ENCODE results near the gene ZNF691.
"Not testable (repeated sequence)": the region's sequence is repeated elsewhere in the genome, so short reads cannot be mapped to it uniquely, and the experiment has no call there.

ZNF691 gene, protein sequence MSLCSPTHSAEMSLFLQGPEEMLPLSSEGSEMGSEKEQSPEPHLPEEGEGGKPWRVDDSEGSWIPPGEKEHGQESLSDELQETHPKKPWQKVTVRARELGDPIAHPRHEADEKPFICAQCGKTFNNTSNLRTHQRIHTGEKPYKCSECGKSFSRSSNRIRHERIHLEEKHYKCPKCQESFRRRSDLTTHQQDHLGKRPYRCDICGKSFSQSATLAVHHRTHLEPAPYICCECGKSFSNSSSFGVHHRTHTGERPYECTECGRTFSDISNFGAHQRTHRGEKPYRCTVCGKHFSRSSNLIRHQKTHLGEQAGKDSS

DNA sequence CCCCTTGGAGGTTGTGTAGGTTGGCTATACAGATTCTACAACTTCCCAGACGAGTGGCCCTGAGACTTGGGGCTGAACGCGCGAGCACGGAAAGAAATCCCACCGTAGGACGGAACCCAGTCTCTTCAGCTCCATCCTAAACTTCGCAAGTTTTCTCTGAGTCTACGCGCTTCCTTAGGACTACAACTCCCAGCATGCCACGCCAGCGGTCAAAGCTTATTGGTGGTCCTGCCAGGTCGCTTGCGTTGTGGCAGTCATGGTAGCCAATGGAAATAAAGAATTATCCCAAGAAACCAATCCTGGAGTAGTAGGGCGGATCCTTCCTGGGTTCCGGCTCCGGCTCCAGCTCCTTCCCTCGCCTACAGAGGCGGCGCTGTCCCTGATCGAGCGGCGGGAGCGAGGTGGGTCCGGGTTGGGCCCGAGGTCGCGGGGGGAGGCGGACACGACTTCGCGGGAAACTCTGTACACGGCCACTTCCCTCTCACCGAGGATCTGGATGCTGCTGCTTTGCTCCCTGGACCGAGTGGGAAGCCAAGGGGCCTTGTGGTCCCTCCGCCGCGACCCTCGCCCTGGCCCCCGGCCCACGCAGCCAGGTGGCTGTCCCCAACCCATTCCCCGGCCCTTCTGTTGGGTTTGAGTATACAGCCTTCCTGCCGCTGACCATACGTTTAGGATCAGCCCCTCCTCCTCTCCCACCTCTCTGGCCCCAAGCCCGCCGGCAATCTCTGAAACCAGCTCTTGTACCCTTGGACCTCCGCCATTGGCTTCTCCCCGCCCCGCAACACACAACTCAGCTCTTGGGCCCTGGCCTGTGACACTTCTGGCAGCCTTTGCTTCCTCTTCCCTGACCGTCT, at the start of gene ZNF691:
Gene ZNF691 (plus strand): TSS at position 357 of the 854 bp plus-strand sequence. CDS start 3,046 bp downstream, outside the sequence.
- peak; percentile 44 to 97 (median 92) for DNase-seq

DNA sequence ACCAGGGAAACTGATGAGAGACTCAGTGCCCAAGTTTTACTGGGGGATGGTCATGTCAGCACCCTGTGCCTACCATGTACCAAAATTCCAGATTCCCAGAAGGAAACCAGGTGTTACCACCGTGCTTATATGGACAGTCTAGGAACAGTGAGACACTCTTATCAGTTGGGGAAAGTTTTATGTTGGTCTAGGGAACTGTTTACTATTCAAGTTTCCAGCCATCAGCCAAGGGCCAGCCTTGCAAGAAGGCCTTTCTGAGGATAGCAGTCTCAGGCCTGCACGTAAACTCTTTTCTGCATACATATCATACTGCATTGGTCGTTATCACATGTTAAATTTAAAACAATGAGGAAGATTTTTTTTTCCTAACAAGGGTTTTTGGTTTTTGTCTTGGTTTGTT, 49.0 kb upstream of the ZNF691 start:
- no peak for DNase-seq

DNA sequence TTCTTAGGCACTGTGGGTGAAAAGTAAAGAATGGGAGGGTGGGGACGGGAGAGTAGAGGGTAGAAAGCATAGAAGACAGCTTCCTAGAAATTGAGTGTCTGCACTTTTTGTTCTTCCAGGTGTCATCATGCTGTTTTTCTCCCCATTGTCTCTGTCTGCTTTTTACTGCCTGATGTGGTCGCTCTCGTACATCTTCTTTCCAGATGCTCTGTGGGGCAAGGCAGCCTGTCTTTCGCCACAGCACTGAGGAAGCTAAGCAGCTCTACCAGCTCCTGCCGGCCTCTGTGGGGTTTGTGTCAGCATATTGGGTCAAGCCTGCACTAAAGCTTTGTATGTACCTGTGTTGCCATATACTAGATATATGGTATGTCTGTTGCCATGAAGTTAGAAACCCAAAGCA, 48.4 kb upstream of the ZNF691 start:
- DNase-seq, result no peak

DNA sequence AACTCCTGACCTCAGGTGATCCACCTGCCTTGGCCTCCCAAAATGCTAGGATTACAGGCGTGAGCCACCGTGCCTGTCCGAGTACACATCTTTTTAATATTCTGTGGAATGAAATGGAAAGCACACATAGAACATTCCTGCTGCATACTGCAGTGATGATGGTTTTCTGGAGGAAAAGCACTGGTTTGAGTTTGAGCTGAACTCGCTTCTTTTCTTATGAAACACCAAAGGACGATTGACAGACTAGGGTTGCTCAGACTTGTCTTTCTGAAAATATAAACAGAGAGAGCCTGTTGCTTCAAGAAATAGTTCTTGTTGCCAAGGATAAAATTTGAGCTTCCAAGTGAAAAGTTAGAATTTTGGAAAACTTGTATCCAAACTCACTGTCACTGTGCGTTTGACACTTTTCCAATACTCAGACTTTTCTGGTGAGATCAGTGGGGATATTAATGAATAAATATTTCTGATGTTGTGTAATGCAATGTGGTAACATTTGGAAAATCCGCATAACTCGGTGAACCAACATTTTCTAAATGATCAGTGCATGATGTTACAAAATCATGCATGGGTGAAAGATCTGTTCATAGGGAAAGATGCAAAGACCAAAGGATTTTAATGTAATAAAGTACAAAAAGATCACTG, 44.5 kb upstream of the ZNF691 start:
- no peak for DNase-seq

DNA sequence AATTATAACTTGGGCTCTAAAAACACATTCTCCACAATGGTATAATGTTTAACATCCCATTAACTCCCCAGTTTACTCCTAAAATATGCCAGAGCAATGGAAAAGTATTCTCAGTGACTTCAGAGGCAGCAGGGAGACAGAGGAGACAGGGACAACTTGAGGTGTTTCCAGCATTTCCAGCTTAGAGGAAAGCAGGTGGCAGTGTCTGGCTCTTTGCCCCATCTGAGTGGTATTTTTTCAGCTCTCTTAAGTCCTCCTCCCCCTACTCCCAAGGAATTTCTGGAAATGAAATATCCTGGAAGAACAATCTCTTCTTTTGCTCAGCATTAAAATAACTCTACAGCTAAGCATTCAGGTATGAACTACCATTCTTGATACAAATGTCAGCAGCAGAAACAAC, 40.2 kb upstream of the ZNF691 start:
- DNase-seq, result no peak

DNA sequence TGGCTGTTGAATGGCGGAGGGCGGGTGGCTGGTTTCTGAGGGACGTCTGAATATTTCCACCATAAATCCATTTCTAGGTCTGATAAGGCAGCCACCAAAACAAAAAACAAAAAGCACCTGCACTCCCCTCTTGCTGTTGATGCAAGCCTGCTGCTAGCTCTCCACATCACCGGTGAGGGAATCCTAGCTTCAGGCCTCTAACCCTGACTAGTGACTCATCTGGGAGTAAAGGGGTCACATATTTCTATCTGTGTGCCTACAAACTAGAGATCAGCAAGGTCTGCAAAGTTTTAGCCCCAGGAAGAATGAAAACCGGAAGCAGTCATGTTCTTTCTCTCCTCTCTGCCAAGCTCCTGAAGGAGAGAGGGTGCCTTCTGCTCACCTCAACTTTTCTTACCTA, 39.8 kb upstream of the ZNF691 start:
- no peak for DNase-seq

DNA sequence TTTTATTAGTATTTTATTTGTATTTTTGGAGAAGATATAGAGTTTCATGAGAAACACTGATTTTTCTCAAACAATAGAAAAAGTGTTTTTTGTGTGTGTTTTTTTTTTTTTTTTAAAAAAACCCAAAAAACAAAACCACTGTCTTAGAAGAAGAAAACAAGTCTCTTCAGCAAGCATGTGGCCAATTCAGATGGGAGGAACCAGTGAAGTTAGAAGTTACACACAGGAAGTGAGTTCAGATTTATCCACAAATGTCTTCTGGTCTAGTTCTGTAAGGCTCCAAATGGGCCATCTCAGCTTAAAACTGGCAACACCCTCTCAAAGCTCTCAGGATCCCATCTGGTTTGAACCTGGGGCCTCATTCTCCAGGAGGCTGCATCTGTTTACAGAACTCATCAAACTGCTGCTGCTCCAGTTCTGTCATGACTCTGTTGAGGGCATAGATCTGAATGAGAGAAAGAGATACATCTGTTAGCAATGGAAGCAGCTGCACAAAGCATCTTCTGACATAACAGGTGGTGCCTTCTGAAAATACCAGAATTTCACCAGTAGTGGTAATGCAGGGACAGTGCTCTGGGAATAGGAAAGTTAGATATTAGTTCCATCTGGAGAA, 39.3 kb upstream of the ZNF691 start:
- no peak for DNase-seq

DNA sequence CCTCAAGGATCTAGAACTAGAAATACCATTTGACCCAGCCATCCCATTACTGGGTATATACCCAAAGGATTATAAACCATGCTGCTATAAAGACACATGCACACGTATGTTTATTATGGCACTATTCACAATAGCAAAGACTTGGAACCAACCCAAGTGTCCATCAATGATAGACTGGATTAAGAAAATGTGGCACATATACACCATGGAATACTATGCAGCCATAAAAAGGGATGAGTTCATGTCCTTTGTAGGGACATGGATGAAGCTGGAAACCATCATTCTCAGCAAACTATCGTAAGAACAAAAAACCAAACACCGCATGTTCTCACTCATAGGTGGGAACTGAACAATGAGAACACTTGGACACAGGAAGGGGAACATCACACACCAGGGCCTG, 31.6 kb upstream of the ZNF691 start:
- not testable (repeated sequence) for DNase-seq

DNA sequence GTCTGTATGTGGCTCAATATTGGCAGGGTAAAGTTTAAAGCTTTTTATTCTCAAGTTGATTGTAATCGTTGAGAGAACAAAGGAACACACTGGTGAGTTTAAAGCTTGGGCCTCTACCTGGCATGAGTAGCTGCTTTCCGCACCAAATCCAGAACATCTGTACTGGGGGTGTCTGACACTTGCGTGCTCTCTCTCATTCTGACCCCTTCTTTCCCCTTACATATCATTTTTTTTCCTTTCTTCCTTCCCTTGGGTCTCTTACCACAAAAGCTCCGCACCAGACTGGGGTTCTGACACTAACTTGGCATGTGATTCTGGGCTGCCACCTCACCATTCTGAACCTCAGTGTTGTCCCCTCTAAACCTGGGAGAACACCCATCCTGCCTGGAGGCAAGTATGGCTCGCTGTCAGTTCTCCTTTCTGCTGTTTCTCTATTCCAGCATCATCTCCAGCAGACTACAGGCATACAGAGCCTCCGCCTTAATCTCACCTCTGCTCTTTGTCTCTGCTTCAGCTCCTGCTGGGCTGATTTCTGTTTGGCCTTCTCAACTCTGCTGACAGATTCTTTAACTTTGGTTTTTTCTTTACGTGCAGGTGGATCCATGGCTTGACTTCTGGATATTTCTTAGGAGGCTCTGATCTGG, 30.4 kb upstream of the ZNF691 start:
- peak in 1 of 58 donors; percentile 55 for DNase-seq

DNA sequence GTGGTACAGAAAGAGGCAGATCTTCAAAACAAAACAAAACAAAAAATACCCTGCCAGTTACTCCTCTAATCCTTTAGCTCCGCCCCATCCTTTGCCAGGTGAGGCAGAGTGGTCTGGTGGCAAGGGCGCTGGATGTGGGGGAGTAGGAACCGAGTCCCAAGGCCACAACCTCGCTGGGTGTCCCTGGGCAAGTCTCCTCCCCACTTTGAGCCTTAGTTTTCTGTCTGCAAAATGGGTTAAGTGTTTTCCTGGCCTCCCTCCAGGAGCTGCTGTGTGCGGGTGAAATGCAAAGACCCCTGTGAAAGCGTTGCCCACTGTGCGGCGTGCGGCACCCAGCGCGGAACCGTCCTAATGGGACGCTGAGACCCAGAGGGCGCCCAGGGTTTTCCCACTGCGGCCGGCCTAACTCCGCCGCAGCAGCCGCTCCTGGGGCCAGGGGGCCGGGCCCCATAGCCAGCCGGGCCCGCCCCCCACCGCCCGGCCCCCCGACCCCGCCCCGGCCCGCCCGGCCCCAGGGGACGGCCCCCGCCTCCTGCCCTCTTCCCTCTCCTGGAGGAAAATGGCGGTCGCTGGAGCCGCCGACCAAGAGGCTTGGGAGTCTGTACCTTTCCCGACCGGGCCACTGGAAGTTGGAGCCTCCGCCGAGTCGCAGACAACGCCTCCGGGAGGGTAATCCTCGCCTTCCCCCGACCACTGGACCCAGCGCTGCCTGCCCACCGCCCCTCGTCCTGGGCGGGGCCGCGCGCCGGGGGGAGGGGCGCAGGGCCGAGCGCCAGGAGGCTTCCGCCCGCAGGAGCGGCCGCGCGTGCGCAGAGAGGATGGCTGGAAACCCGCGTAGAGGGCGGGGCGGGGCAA, 29.6 kb upstream of the ZNF691 start, which contains the start of the genes ERMAP and SVBP:
Gene ERMAP (plus strand): TSS at position 538 of the 855 bp plus-strand sequence. CDS start 13,327 bp downstream, outside the sequence.
Gene SVBP (minus strand): TSS at position 813 of the 855 bp plus-strand sequence. CDS start 853 bp downstream, outside the sequence.
- peak in 57 of 58 donors; percentile 51 to 94 (median 89) for DNase-seq

DNA sequence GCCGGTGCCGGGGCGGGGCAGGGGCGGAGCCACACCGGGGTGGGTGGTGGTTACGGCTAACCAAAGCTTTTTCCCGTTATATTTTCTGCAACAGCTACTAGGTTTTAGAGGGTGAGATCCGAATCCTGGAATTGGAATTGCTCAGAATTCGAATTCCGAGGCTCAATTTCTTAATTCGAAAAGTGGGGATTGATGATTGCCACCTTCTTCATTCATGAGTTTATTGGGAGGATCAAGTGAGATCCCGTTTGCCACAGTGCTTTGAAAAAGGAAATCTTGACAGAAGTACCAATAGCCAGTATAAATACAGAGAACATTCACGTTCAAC, 29.0 kb upstream of the ZNF691 start:
- no peak for DNase-seq

DNA sequence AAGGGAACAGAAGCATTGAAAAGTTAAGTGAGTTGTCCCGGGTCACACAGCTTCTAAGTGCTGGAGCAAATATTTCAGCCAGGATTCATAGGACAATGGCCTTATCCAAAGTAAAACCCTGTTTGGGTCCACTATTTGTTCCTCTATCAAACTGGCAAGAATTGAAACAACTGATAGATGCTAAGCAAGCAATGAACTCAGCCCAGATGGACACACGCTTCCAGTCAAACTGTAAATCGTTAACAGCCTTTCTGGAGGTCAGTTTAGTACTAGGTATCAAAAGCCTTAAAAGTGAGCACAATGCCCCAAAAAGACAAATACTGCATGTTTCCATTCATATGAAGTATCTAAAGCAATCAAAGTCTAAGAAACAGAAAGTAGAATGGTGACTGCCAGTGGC, 28.4 kb upstream of the ZNF691 start:
- DNase-seq, result no peak

DNA sequence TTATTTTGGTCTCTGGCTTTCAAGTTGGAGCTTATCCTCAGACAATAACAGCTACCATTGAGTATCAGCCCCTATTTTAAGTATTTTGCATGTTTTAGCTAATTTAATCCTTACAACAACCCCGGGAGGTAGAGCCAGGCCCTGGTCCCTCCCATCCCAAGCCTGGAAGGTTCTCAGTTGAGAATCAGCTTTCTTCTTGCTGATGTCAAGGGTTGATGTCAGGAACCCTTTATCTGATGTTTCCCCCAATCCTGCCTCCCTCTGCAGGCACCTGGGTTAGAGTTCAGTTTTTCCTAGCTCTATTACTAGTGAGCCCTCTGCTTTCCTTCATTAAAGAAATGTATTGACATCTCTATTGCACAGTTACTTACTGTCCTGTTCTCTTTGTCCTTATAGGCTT, 25.6 kb upstream of the ZNF691 start:
- DNase-seq, result no peak

DNA sequence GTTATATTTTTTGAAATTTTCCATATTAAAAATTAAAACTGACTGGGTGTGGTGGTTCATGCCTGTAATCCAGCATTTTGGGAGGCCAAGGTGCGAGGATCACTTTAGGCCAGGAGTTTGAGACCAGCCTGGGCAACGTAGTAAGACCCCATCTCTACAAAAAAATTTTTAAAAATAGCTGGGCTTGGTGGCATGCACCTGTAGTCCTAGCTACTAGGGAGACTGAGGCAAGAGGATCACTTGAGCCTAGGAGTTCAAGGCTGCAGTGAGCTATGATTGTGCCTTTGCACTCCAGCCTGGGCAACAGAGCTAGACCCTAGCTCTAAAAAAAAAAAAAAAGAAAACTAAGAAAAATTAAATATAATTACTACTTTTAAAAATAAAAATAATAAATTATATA, 24.7 kb upstream of the ZNF691 start:
- DNase-seq, result no peak

DNA sequence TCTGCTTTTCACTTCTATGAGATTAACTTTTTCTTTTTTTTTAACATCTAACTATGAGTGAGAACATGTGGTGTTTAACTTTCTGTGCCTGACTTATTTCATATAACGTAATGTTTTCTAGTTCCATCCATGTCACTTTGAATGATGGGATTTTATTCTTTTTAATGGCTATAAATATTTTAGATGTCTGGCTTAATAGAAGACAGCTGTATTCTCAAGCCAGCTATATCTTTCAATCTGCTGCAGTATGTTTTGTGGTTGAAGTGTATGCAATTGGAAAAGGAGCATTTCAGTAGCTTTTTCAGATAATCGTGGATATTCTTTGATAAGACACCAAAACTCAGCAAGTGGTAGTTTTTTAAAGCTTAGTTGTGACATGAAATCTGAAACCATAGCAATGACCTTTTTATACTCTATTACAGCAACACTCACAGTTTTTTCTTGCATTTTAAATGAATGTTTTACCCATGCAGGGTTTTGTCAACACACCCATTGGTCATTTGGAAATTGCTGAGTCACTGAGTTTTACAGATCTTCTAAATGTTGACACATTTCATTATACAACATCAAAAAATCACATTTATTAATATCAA, 23.5 kb upstream of the ZNF691 start:
- no peak for DNase-seq

DNA sequence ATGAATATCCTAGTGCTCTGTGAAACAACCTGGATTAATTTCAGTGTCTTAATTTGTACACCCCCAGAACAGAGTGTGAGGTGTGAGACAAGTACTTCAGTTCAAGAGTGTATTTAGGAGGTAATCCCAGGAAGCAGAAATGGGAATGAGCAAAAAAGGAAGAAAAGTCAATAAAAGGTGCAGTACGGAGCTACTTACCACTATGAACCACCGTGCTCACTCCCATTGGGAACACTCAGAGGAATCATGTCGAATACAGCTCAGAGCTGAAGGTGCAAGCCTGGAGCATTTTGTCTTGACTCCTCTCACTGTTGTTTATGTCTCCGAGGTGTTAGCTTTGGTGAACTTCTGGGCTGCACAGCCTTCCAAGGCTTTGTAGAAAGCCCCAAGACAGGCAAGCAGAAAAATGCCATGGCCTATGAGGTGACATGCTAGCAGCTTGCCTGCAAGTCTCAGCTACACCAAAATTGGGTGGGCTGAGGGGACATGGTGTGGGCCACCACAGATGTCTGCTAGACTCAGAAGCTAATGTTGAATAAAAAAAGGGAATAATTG, 21.9 kb upstream of the ZNF691 start:
- no peak for DNase-seq

DNA sequence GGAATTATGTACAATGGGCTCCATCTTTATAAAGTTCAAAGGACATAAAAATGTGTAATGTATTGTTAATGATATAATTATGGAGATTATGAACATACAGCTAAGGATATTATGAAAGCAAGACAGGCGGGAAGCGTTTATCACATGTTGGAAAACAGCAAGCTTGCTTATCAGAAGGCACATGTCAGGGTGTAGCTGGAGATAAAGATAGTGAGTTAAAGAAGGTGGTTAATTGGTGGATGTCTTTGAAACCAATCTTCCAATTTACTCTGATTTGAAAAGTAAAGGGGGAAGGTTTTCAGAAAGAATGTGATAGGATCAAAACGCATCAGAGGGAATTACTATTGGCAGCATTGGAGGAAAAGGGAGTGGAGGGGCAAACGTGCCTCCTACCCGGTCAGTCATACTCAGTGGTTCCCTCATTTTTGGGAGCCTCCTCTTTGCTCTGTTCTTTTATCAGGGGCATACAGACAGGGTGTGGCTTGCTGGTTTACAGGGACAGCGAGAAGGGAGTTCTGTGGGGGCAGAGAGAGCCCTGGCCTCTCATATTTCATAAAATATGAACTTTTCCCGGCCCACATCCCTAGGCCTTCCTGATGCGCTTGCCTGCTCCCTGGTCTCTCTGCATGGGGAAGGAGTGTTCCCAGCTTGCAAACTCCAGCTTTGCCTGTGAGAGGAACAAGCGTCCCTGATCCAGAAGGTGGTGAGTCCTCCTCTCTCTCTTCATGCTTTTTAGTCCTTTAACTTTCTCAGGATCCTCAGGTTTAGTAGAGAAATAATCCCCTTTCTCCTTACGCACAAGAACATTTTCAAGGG, 21.2 kb upstream of the ZNF691 start:
- DNase-seq, result no peak

DNA sequence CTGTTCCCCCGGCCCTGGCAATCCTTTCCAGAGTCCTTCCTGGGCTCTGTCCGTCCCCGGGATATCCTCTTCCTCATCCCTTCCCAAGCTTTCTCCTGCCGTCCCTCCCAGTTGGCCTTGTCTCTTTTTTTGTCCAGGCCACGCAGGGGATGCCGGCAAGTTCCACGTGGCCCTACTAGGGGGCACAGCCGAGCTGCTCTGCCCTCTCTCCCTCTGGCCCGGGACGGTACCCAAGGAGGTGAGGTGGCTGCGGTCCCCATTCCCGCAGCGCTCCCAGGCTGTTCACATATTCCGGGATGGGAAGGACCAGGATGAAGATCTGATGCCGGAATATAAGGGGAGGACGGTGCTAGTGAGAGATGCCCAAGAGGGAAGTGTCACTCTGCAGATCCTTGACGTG, 15.8 kb upstream of the ZNF691 start:
- no peak for DNase-seq
